Hepatocyte (in vitro differentiated cells): ENCODE data around the gene GNB1L. TPM values are rescaled to one million over a fixed set of nuclear protein-coding genes. Genes with fewer than 3 reads are reported as not detected.

ENCODE experiments used
- DNase-seq: peaks from one replicate; pipeline ENCODE4 v3.0.0-alpha.2; 2016; ENCODE audit warnings: low spot score
- H2AFZ ChIP-seq: fragments of 200-600 bp; sonication (generic); 2 replicates; pipeline ENCODE4 v1.6.0; 2016; ENCODE audit warnings: antibody characterized with exemption, mild to moderate bottlenecking
- H3K27ac ChIP-seq: fragments of 200-600 bp; sonication (generic); 2 replicates; pipeline ENCODE4 v1.5.1; 2016; ENCODE audit warnings: mild to moderate bottlenecking
- H3K27me3 ChIP-seq: fragments of 200-600 bp; sonication (generic); 2 replicates; pipeline ENCODE4 v1.6.1; 2016
- H3K36me3 ChIP-seq: fragments of 200-600 bp; sonication (generic); replicated peaks from 2 replicates; pipeline ENCODE4 v1.5.1; 2016; ENCODE audit warnings: low read depth; ENCODE audit not compliant: insufficient read depth
- H3K4me1 ChIP-seq: fragments of 200-600 bp; sonication (generic); 2 replicates; pipeline ENCODE4 v1.5.1; 2016; ENCODE audit warnings: mild to moderate bottlenecking, moderate library complexity; ENCODE audit not compliant: insufficient read depth
- H3K4me2 ChIP-seq: fragments of 200-600 bp; sonication (generic); 2 replicates; pipeline ENCODE4 v1.6.0; 2016
- H3K4me3 ChIP-seq: fragments of 200-600 bp; sonication (generic); 2 replicates; pipeline ENCODE4 v1.5.1; 2016; ENCODE audit warnings: mild to moderate bottlenecking
- H3K79me2 ChIP-seq: fragments of 200-600 bp; sonication (generic); 2 replicates; pipeline ENCODE4 v1.6.0; 2017; ENCODE audit warnings: mild to moderate bottlenecking
- H3K9me2 ChIP-seq: fragments of 200-600 bp; sonication (generic); replicated peaks from 2 replicates; pipeline ENCODE4 v1.6.0; 2017; ENCODE audit warnings: mild to moderate bottlenecking; ENCODE audit not compliant: insufficient read depth
- H3K9me3 ChIP-seq: fragments of 200-600 bp; sonication (generic); 2 replicates; pipeline ENCODE4 v1.5.1; 2016; ENCODE audit warnings: low read depth, mild to moderate bottlenecking
- H4K20me1 ChIP-seq: fragments of 200-600 bp; sonication (generic); 2 replicates; pipeline ENCODE4 v1.6.0; 2016; ENCODE audit warnings: mild to moderate bottlenecking; ENCODE audit not compliant: insufficient read depth, poor library complexity, severe bottlenecking
- EZH2 ChIP-seq: fragments of 200-600 bp; sonication (generic); IDR thresholded peaks from 2 replicates; pipeline ENCODE4 v1.6.1; 2016; ENCODE audit warnings: antibody characterized with exemption, mild to moderate bottlenecking, borderline replicate concordance
- EZH2phosphoT487 ChIP-seq: fragments of 200-600 bp; sonication (generic); IDR thresholded peaks from one replicate; pipeline ENCODE4 v1.6.1; 2018; ENCODE audit warnings: antibody characterized with exemption, mild to moderate bottlenecking, low read depth, moderate library complexity; ENCODE audit not compliant: unreplicated experiment, severe bottlenecking
- WGBS: methylation state at CpG from one replicate; pipeline ENCODE4 v1.1.6; 2016; ENCODE audit warnings: low lambda C conversion rate; ENCODE audit errors: missing lambda C conversion rate; 5-methylcytosine and 5-hydroxymethylcytosine counted together
- polyA plus RNA-seq: library from polyadenylated mRNA; unstranded; fragments of >200 nt; fragmentation: Nextera tagmentation; extraction: Ambion mirVana; gene quantifications from 2 replicates; pipeline ENCODE4 v1.2.1, GENCODE V29; 2016
- total RNA-seq: library from RNA; depleted of rRNA; stranded (reverse); fragments of >200 nt; gene quantifications from 2 replicates; pipeline ENCODE4 v1.2.3, GENCODE V29; 2014
- TF ChIP-seq, protein P1 (sequence below): fragments of 200-600 bp; sonication (generic); IDR thresholded peaks from 2 replicates; pipeline ENCODE4 v1.5.1; 2016; ENCODE audit warnings: antibody characterized with exemption, mild to moderate bottlenecking; ENCODE audit not compliant: poor library complexity

Gene GNB1L
- total and polyA plus RNA-seq, 2 experiments from 2014 or later, result 4.1 to 8.5 TPM

DNA sequence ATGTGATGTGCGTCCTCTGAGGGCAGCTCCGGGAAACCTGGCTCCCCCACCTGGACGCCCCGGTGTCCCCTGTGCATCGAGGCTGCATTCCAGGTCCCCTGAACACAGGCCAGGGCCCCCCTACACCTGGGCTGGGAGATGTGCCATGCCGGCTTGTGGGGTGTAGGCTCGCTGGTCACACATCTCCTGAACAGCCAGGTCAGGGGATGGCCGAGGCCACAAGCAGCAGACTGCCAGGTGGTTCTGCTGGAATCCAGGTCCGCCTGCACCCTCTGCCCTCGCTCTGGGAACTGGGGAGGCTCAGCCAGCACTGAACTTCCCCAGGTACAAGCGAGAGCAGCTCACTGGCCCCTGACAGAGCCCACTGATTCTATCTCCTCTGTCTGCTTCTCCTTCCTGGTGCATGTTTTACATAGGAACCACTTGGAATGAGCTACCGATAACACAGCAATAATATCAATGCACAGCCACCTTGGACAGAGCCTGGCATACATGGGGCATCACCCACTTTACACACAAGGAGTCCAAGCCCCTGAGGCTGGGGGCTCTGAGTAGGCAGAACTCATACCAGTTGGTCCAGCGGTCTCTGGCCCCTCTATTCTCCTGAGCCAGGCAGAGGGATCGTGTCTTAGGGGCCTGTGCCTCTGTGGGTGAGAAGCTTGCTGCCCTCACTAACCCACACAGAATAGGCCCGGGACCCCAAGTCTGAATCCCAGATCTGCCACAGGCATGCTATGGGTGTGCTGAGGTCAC lies 47.3 kb downstream of the GNB1L start:
- DNase-seq, result peak; percentile 3
- 95% methylated on average over 15 of the region's 15 CpGs for WGBS
- Histone ChIP-seq H3K9me2 (no peaks in the 10 kb centered on the region), H3K4me3 (no peak overlapping the region), H3K9me3 (no peaks in the 10 kb centered on the region), H2AFZ (no peak overlapping the region), H4K20me1 (no peaks in the 10 kb centered on the region), H3K36me3 (no peaks in the 10 kb centered on the region), H3K4me2 (no peak overlapping the region), H3K27ac (no peak overlapping the region), H3K27me3 (no peaks in the 10 kb centered on the region), H3K79me2 (no peaks in the 10 kb centered on the region), H3K4me1 (no peaks in the 10 kb centered on the region)
- no peak for TF ChIP-seq EZH2phosphoT487

DNA sequence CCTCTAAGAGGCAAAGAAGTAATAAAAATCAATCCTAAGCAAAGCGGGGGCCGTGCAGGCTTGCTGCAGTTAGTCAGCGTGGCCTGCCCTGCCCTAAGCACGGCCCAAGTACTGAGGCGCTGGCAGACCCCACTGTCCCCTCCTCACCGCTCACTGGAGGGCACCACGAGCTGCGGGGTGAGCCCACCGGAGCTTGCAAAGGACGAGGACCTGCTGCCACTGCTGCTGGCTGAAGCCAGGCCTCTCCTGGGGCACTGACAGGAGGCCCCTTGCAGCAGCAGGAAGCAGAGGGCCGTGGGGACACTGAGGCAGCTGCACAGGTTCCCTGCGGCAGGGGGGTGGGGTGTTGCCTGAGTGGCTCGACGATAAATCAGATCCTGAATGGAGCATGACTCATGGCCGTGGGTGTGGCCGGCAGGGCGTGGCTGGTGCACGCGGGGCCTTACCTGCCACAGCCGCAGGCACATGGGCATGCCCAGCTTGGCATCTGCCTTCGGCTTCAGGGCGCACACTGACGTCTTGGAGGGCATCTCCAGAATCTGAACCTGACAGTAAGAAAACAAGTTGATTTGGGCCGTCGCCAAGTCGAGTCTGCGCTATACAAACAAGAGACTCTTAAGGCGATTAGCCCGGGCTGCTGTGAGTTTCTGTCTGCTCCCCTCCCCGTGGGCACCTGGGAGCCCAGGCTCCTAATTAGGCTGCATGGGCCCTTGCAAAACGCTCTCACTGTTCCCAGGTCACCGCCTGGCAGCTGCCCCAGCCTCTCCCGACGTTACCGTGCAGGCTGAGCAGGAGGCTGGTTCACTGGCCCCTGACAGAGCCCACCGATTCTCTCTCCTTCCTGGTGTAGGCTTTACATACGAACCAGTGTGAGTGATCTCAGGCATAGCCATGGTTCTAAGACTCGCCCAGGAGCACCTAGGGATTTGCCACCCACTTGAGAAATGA lies 48.2 kb downstream of the GNB1L start:
- Histone ChIP-seq H3K4me3 (no peak overlapping the region), H3K36me3 (no peaks in the 10 kb centered on the region), H3K4me1 (no peaks in the 10 kb centered on the region), H4K20me1 (no peaks in the 10 kb centered on the region), H3K4me2 (no peak overlapping the region), H2AFZ (no peak overlapping the region), H3K27ac (no peak overlapping the region), H3K9me2 (no peaks in the 10 kb centered on the region), H3K9me3 (no peaks in the 10 kb centered on the region), H3K27me3 (no peaks in the 10 kb centered on the region), H3K79me2 (no peaks in the 10 kb centered on the region)
- TF ChIP-seq EZH2phosphoT487, result no peak
- no peak for TF ChIP-seq EZH2
- TF ChIP-seq, protein P1, sequence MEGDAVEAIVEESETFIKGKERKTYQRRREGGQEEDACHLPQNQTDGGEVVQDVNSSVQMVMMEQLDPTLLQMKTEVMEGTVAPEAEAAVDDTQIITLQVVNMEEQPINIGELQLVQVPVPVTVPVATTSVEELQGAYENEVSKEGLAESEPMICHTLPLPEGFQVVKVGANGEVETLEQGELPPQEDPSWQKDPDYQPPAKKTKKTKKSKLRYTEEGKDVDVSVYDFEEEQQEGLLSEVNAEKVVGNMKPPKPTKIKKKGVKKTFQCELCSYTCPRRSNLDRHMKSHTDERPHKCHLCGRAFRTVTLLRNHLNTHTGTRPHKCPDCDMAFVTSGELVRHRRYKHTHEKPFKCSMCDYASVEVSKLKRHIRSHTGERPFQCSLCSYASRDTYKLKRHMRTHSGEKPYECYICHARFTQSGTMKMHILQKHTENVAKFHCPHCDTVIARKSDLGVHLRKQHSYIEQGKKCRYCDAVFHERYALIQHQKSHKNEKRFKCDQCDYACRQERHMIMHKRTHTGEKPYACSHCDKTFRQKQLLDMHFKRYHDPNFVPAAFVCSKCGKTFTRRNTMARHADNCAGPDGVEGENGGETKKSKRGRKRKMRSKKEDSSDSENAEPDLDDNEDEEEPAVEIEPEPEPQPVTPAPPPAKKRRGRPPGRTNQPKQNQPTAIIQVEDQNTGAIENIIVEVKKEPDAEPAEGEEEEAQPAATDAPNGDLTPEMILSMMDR, result no peak
- WGBS, result 79% methylated on average over 37 of the region's 38 CpGs
- DNase-seq, result peak; percentile 16

DNA sequence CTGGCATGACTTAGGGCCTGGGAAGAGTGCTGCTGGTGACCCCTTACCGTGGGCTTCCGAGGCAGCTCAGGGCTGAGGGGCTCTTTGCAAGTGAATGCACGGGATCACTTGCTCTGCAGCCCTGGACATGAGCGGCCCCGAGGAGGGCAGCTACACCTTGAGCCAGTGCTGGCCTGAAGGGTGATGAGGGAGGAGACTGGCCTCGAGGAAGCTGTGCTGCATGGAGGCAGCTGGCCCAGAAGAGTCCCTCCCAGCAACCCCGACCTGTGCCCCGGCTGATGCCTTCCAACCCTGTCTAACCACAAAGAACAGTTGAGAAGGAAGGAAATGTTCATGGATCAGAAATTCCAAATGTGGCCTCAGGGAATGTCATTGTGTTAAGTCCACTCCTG lies 48.9 kb downstream of the GNB1L start:
- 83% methylated on average over 8 of the region's 8 CpGs for WGBS
- TF ChIP-seq, protein P1, result no peak
- TF ChIP-seq EZH2phosphoT487 (no peak), EZH2 (no peak)
- Histone ChIP-seq H3K9me2 (no peaks in the 10 kb centered on the region), H3K9me3 (no peaks in the 10 kb centered on the region), H3K36me3 (no peaks in the 10 kb centered on the region), H3K79me2 (no peaks in the 10 kb centered on the region), H3K4me1 (no peaks in the 10 kb centered on the region), H4K20me1 (no peaks in the 10 kb centered on the region), H2AFZ (no peak overlapping the region), H3K4me3 (no peak overlapping the region), H3K4me2 (no peak overlapping the region), H3K27ac (no peak overlapping the region), H3K27me3 (no peaks in the 10 kb centered on the region)
- peak; percentile 2 for DNase-seq

DNA sequence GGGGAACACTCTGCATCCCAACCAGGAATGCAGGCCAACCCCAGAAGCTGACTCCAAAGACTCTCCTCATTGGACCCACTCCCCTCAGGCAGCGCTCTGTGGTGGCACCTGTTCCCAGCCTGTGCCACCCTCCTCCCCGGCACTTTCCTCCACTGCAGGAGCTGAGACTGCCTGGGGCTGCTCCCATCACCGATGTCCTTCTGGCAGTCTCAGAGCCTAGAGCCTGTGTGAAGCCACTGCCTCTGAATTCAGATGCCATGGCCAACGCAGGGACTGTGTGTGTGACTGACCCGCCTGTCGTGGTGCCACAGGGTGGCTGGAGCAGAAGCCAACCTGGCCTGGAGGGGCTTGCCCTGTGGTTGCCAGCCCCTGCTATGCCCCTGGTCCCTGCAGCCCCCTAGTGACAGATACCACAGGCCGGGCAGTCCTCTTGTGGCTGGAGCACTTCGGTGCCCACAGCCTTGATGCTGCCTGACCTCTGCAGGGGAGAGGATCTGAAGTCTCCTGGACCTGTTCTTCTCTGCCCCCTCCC lies 50.9 kb downstream of the GNB1L start:
- H3K27ac ChIP-seq, result no peak overlapping the region
- no peaks in the 10 kb centered on the region for H3K9me2 ChIP-seq
- no peaks in the 10 kb centered on the region for H3K79me2 ChIP-seq
- H3K27me3 ChIP-seq, result no peaks in the 10 kb centered on the region
- TF ChIP-seq EZH2phosphoT487 (no peak), EZH2 (no peak)
- TF ChIP-seq, protein P1, result no peak
- H3K9me3 ChIP-seq, result no peaks in the 10 kb centered on the region
- H3K4me3 ChIP-seq, result no peak overlapping the region
- H3K4me2 ChIP-seq, result no peak overlapping the region
- H3K36me3 ChIP-seq, result no peaks in the 10 kb centered on the region
- no peak for DNase-seq
- H3K4me1 ChIP-seq, result peaks cover 15% of the 10 kb centered on the region
- WGBS, result 97% methylated on average over 8 of the region's 8 CpGs
- no peak overlapping the region for H2AFZ ChIP-seq
- H4K20me1 ChIP-seq, result no peaks in the 10 kb centered on the region
